HK-2 (cell line): Measurements from ENCODE around the gene C1QTNF3.

Source experiments
- DNase-seq: peaks from one replicate; pipeline ENCODE4 v3.0.0-alpha.2; 2018; ENCODE audit not compliant: unreplicated experiment

C1QTNF3 gene

DNA sequence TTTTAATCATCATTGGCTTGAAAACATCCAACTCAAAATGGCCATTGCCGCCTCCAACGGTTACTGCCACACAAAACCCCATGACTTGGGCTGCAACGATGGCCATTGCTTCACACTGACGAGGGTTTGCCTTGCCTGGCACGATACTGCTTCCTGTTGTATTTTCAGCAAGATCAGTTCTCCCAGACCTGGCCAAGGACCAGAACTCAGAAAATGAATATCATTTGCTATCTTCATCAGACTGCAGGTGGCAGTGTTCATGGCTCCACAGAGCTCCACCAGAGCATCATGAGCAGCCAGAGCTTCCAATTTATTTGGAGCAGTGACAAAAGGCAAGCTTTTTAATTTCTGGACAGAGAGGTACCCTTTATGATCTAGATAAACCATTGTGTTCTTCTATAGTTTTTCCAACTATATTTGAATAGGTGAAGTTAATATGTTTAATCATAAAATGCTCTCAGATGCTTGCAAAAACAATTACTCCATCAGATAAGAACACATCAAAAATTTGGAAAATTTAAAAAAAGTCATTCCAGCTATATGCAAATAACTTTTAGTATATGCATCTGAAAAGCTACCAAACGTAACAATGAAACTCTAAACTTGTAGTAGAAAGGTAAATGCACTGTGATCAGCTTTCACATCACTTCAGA, 45.6 kb downstream of the C1QTNF3 start:
- DNase-seq = peak; percentile 33

DNA sequence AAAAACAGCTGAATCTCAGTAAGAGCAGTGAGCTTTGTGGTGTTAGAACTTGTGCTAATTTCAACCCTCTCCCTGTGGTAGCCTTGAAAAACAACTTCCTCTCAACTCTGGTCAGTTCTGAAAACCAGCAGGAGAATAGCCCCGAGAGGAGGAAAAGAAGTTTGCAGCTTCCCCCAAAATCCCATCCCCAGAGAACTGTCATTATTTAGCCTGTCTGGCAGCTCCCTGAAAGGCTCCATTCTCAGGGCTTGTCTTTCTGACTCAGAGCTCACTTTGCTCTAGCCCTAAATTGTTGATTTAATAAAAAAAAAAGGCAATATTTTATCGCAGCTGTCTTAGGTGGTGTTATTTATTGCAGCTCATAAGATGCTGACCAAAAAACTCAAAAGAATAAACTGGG, 47.1 kb downstream of the C1QTNF3 start:
- DNase-seq = no peak

DNA sequence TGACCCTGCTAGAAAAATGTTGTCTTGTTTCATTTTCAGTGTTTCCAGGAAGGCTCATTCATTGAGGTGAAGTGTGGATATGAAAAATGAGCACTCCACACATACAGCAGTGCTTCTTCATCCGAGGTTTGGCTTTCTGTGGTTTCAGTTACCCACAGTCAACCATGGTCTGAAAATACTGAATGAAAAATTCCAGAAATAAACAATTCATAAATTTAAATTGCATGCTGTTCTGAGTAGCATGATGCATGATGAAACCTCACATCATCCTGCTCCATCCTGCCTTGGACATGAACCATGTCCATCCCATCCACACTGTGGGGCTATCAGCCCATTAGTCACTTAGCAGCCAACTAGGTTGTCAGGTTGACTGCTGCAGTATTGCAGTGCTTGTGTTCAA, 48.2 kb downstream of the C1QTNF3 start:
- DNase-seq = no peak

DNA sequence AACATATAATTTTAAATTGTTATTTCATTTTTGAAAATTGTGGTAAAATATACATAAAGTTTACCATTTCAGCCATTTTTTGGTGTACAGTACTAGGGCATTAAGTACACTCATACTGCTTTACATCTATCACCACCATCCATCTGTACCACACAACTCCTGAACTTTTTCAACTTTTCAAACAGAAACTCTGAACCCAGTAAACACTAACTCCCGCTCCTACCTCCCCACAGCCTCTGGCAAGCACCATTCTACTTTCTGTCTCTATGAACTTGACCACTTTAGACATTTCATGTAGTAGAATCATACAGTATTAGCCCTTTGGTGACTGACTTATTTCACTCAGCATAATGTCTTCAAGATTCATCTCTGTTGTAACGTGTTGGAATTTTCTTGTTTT, 50.1 kb downstream of the C1QTNF3 start:
- no peak for DNase-seq

DNA sequence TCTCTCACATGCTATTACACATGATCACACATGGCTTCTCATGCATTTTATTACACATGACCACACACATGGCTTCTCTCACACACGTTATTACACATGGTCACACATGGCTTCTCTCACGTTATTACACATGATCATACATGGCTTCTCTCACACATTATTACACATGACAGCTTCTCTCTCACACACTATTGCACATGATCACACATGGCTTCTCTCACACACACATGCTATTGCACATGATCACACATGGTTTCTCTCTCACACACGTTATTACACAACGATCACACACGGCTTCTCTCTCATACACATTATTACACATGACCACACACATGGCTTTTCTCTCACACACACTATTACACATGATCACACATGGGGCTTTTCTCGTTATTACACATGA, 57.6 kb downstream of the C1QTNF3 start:
- DNase-seq = no peak

DNA sequence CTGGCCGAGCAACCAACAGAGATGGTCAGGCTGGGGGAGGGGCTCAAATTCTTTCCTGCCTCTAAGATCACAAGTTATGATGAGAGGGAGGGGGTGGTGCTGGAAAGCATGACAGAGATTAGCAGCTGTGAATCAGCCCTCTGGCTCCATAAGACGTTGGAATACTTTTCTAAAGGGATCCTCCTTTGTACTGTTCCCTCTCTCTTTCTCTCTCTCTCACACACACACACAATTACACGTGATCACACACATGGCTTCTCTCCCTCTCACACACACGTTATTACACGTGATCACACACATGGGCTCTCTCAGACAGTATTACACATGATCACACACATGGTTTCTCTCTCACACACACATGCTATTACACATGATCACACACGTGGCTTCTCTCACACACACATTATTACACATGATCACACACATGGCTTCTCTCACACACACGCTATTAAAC, 58.3 kb downstream of the C1QTNF3 start, which contains the start of gene SLC45A2:
Gene SLC45A2 (minus strand): TSS at position 23 of the 454 bp plus-strand sequence. CDS start 110 bp downstream, outside the sequence.
- no peak for DNase-seq

DNA sequence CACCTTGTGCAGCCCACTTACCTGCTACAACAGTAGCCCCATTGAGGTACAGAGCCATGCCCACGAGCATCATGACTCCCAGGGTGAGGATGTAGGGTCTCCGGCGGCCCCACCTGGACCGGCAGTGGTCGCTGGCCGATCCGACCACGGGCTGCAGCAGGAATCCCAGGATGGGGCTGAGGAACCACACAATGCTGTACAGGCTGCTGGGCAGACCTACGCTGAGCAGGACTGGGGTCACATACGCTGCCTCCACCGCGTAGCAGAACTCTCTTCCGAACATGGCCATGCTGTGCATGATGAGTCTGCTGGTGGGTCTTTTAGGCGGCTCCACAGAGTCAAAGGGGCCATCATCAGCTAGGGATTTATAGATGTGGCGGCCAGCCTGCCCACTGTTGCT, 58.8 kb downstream of the C1QTNF3 start:
- no peak for DNase-seq

DNA sequence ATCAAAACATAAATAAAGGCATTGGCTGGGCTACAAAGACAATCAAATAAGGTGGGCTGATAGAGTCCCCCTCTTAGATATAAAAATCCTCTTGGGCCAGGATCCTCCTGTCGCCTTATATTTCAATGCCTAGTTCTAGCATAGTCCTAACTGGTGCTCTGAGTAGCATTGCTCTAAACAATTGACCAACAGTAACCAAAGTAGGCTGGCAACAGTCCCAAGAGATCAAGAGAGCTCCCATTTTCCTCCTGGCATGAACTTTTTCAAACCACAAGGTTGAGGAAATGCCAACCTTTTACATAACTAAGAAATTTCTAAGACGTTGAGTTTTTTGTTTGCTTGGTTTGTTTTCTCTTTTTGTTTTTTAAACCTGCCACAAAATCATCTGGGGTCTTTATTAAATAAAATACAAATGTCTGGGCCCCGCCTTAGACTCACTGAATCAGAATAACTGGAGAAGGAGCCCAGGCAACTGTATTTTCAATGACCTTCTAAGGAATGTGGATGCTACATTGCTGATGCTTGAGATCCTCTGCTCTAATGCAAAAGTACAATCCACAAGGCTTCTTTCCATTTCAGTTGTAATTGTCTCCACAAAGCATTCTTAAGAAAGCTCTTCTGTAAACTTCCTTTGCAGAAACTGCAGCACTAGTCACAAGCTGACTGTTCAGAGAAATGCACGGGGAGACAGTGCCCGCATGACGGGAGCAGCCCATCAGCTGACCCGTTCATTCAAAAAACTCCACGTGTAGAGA, 61.4 kb downstream of the C1QTNF3 start:
- DNase-seq = no peak

DNA sequence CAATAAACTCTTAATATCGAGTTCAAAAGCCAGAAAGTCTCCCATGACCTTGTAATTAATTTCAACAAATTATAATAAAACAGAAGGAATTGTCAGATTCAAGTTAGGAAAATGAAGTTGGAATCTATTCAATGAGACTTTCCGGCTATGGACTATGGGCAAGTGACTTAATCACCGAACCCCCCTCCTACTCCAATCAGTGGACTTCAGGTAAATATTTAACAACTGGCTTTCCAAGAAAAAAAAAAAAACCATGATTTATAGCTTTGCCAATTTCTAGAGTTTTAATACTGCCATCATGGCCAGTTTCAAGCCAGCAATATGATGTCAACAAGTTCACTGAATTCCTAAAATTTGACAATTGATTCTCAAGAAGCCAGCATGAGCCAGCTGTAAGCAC, 63.0 kb downstream of the C1QTNF3 start:
- DNase-seq = no peak

DNA sequence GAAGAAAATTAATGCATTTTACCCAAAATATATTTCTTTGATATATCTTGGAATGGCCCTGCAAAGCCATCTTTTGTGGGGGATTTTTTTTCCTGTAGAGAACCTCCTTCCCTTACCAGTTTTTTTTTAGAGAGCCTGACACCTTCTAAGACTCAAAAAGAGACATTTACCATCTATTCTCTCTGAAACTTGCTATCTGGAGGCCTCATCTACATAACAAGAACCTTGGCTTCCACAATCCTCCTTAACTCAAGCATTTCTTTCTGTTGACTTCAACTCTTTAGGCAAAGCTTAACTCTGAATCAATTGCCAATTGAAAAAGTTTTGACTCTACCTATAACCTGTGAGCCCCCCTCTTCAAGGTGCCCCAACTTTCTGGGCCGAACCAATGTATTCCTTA, 64.7 kb downstream of the C1QTNF3 start:
- DNase-seq = no peak

DNA sequence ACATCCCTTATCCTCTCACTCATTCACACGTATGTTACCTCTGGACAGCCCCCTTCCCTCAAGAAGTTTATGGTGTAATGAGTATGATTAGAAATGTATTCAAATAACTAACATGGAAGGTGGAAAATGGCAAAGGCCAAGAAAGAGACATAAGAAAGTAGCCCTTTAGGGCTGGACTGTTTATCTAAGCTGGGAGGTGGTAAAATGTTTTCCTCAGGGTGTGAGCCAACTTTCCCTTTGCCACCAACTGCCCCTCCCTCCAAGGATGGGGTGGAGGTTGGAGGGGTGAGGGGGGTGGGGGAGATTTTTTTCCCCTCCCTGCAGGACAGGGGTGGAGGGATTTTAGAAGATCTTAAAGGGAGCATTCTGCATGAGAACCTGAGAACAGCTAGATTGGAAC, 66.7 kb downstream of the C1QTNF3 start:
- DNase-seq = no peak

DNA sequence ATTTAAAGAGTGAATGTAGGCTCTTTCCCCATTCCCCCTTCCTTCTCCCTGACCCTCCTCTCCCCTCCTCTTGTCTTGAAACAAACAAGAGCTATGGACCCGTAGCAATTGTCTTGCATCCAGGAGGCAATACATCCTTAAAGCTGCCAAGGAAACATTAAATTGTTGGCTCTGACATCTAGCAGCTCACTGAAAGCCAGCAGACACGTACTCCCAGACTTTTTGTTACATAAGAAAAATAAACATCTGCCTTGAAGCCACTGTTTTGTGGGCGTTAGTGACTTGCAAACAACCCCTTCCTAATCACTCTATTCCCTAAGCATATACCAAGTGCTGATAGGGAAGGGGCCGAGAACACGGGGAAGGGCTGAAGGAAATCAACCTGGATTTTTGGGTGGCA, 67.2 kb downstream of the C1QTNF3 start:
- DNase-seq = no peak

DNA sequence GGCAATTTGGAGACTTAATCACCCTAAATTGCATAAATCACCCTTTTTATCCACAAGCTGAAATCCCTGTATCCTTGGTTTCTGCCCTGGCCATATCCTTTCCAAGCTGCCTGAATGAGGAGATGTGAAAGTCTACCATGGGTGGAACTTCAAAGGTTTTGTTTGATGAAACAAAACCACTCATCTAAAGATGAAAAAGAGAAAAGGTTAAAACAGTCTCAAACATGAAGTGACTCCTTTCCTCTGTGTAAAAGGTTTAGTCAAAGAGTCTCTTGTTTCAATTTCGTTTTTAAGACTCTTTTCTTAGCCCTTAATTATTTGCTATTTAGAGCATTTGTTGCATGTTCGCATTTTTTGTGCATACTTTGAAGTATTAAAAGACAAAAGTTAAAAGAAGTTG, 69.7 kb downstream of the C1QTNF3 start:
- no peak for DNase-seq

DNA sequence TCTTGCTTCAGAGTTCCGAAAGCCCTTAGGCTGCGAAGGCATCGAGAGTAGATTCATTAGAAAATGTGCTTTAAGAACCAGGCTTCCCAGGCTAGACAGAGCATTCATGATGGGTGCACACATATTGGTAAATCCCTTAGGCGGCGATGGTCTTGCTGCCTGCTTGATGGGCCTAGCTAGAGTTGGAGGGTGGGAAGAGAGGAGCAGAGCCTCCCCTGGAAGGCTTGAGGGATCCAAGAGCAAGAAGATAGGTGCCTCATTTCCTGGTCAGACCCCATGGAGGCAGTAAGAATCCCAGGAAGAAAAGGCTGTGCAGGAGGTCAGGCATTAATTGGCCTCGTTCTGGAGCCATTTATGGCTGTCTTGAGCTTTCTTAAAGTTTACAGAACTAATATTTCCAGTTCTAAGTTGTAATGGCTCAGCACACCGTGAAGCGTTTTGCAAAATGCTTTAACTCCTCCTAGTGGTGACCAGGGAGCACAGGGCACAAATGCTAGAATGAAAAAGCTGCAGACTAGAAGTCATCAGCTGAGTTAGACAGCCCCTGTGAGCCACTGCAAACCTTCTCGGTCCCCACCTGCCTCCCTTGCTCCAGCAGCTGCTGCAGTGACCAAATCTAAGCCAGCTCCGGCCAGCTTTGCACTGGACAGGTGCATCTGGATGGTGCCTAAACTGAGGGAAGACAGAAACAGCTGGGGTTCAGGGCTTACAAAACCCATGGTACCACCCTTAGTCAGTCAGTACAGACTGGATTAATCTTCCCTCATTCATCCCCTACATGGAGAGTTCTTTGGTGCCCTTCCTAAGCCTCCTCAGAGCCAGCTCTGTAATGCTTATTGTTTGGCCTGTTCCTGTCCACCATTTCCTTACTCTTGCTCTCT, 73.2 kb downstream of the C1QTNF3 start:
- DNase-seq = peak; percentile 11

DNA sequence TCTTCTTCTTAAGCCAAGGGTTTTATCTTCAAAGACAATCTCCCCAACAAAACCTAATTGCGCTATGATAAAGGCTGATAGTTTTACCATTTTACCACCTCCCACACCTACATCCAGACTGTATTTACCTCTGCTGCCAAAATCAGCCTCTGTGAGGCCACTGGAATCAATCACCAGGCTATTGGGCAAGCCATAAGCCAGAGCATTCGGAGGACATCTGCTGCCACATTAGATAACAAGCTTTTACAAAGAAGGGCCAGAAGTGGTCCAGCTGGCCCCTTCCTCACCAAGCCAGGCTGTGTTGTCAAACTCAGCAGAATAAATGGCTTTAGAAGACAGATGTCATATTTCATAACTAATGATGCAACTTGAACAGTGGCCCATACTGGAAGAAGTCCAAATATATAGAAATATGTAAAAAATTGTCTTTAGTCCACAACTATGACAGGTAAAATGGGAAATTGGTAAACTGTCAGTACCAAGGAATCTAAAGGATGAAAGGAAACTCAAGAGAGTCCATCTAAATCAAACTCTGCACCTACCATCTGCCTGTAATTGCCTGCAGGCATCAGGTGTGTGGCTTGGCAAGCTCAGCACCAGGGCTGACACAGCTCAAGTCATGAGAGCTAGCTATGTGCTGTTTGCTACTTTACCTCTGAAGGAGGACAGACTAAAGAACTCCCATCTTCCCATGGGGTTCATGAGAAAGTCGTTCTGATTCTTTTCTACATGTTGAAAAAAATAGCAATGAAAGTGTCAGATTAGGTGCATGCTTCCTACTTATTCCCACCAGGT, 74.6 kb downstream of the C1QTNF3 start:
- DNase-seq = no peak
